ENCODE measurements around the gene ZNF609. TPM values are rescaled to one million over a fixed set of nuclear protein-coding genes. Genes with fewer than 3 reads are reported as not detected.

ZNF609 gene
- polyA plus RNA-seq, 1 donor (not counting 4 experiments of a cell fraction or from before 2014, with no cell fraction given), result 16.9 TPM

GRCh38 chr15:64618540-64618939 lies 158.2 kb downstream of the ZNF609 start:
- Histone ChIP-seq H3K27me3 (ENCODE audit: control insufficient read depth, extremely low read depth, insufficient read depth, low read length) (no peaks in the 10 kb centered on the region), H3K4me1 (ENCODE audit: control insufficient read depth, extremely low read depth, insufficient read depth, low read length) (peaks cover 17% of the 10 kb centered on the region), H2AFZ (ENCODE audit: control insufficient read depth, low read length) (no peak overlapping the region), H4K20me1 (ENCODE audit: control insufficient read depth, extremely low read depth, insufficient read depth, low read length) (no peaks in the 10 kb centered on the region), H3K4me2 (ENCODE audit: control insufficient read depth, extremely low read depth, insufficient read depth, low read depth, low read length) (no peak overlapping the region), H3K4me3 (ENCODE audit: control insufficient read depth in 2 of 3, extremely low read depth in 1 of 3, insufficient read depth in 2 of 3, low read depth in 1 of 3, low read length in 3 of 3) (no peak overlapping the region), H3K9me1 (ENCODE audit: control insufficient read depth, extremely low read depth, insufficient read depth, low read length) (no peaks in the 10 kb centered on the region), H3K27ac (ENCODE audit: control insufficient read depth, insufficient read depth, low read length) (no peak overlapping the region), H3K36me3 (ENCODE audit: control insufficient read depth in 2 of 2, extremely low read depth in 1 of 2, insufficient read depth in 2 of 2, low read length in 2 of 2) (no peaks in the 10 kb centered on the region), H3K79me2 (ENCODE audit: control insufficient read depth, insufficient read depth, low read length) (peaks cover 48% of the 10 kb centered on the region), H3K9ac (ENCODE audit: control insufficient read depth, extremely low read depth, insufficient read depth, low read length) (no peak overlapping the region), H3K9me3 (ENCODE audit: control insufficient read depth, low read depth, low read length) (no peaks in the 10 kb centered on the region)
- DNase-seq (ENCODE audit: low read depth, low spot score) (no peak), FAIRE-seq (no peak)
- TF ChIP-seq EZH2 (IDR thresholded peaks at IDR 0.05; ENCODE audit: low read length) (no peak), CTCF (optimal IDR thresholded peaks at IDR 0.05 in 1 of 3, IDR thresholded peaks at IDR 0.05 in 1 of 3, conservative IDR thresholded peaks at IDR 0.05 in 1 of 3; ENCODE audit: extremely low read depth in 1 of 3, insufficient read depth in 2 of 3, low read length in 3 of 3) (no peak)
- dilution Hi-C loops (cut with MboI; ENCODE audit: extremely low pct_ligation_motif_present, low sequenced_read_pairs), result no loop called here

- dilution Hi-C loops (cut with MboI; ENCODE audit: extremely low pct_ligation_motif_present, low sequenced_read_pairs), result no loop called here
- Histone ChIP-seq H3K27ac (ENCODE audit: control insufficient read depth, insufficient read depth, low read length) (peak overlapping the region; percentile 53), H2AFZ (ENCODE audit: control insufficient read depth, low read length) (no peak overlapping the region), H4K20me1 (ENCODE audit: control insufficient read depth, extremely low read depth, insufficient read depth, low read length) (no peaks in the 10 kb centered on the region), H3K79me2 (ENCODE audit: control insufficient read depth, insufficient read depth, low read length) (peaks cover 43% of the 10 kb centered on the region), H3K4me2 (ENCODE audit: control insufficient read depth, extremely low read depth, insufficient read depth, low read depth, low read length) (peak overlapping the region; percentile 42), H3K4me3 (ENCODE audit: control insufficient read depth in 2 of 3, extremely low read depth in 1 of 3, insufficient read depth in 2 of 3, low read depth in 1 of 3, low read length in 3 of 3) (no peak overlapping the region), H3K9me3 (ENCODE audit: control insufficient read depth, low read depth, low read length) (no peaks in the 10 kb centered on the region), H3K4me1 (ENCODE audit: control insufficient read depth, extremely low read depth, insufficient read depth, low read length) (peaks cover 17% of the 10 kb centered on the region), H3K36me3 (ENCODE audit: control insufficient read depth in 2 of 2, extremely low read depth in 1 of 2, insufficient read depth in 2 of 2, low read length in 2 of 2) (no peaks in the 10 kb centered on the region), H3K9ac (ENCODE audit: control insufficient read depth, extremely low read depth, insufficient read depth, low read length) (no peak overlapping the region), H3K27me3 (ENCODE audit: control insufficient read depth, extremely low read depth, insufficient read depth, low read length) (no peaks in the 10 kb centered on the region), H3K9me1 (ENCODE audit: control insufficient read depth, extremely low read depth, insufficient read depth, low read length) (no peaks in the 10 kb centered on the region)
- TF ChIP-seq CTCF (optimal IDR thresholded peaks at IDR 0.05 in 1 of 3, IDR thresholded peaks at IDR 0.05 in 1 of 3, conservative IDR thresholded peaks at IDR 0.05 in 1 of 3; ENCODE audit: extremely low read depth in 1 of 3, insufficient read depth in 2 of 3, low read length in 3 of 3), result no peak
- no peak for TF ChIP-seq EZH2 (IDR thresholded peaks at IDR 0.05; ENCODE audit: low read length)
- DNase-seq (ENCODE audit: low read depth, low spot score), result peak; percentile 28
- peak; percentile 93 for FAIRE-seq
Observed at GRCh38 chr15:64619880-64620839, 159.8 kb downstream of the ZNF609 start.
